Endothelial cell of umbilical vein (primary cell): ENCODE measurements around the gene SNW1. TPM values are rescaled to one million over a fixed set of nuclear protein-coding genes. Genes with fewer than 3 reads are reported as not detected.

ENCODE experiments used
- Bru-seq: library from RNA; stranded (reverse); fragments of 400-500 nt; gene quantifications from one replicate; lab custom pipeline; 2021; lab: Mats Ljungman, UMichigan
- BruChase-seq, 2 experiments: library from RNA; stranded (reverse); fragments of 400-500 nt; gene quantifications; one replicate each; lab custom pipeline; 2021; lab: Mats Ljungman, UMichigan
- BruUV-seq: library from RNA; stranded (reverse); fragments of 400-500 nt; replicated peaks from 2 replicates; lab custom pipeline; 2021; lab: Mats Ljungman, UMichigan
- CTCF ChIA-PET: fragments of 300-600, 350-600 bp; sonication (Branson Sonifier 250); formaldehyde crosslinking; loops from one replicate; lab custom pipeline; 2021; ENCODE audit warnings: antibody characterized with exemption, inconsistent platforms; lab: Charles Lee
- POLR2A ChIA-PET: fragments of 300-600, 350-600 bp; sonication (Branson Sonifier 250); formaldehyde crosslinking; loops from one replicate; lab custom pipeline; 2021; ENCODE audit warnings: antibody characterized with exemption, inconsistent platforms; lab: Charles Lee
- DNase-seq: peaks from one replicate; pipeline ENCODE4 v3.0.0-alpha.2; 2011; ENCODE audit warnings: low read depth, low spot score
- FAIRE-seq: peaks from 2 replicates; lab custom pipeline; 2011; peaks lifted over from hg19 to GRCh38; lab: Jason Lieb, UNC
- H2AFZ ChIP-seq: 2 replicates; pipeline ENCODE4 v1.6.0; 2012; ENCODE audit warnings: low read depth, low read length, control low read depth, inconsistent platforms
- H3K27ac ChIP-seq: 2 replicates; pipeline ENCODE4 v1.5.1; 2011; ENCODE audit warnings: low read depth, mild to moderate bottlenecking, control low read depth, low read length, moderate library complexity; ENCODE audit not compliant: insufficient read depth
- H3K27me3 ChIP-seq, 2 experiments: 2 replicates each; pipeline versions ENCODE4 v1.6.0 to v1.6.1; 2011; ENCODE audit warnings: low read length in 2 of 2, mixed read lengths in 1 of 2; ENCODE audit not compliant: control insufficient read depth in 2 of 2, insufficient read depth in 2 of 2
- H3K36me3 ChIP-seq, 2 experiments: 2 replicates in 1 of 2; 3 replicates in 1 of 2; pipeline ENCODE4 v1.5.1; 2011; ENCODE audit warnings: low read length in 2 of 2, mild to moderate bottlenecking in 1 of 2, moderate library complexity in 1 of 2; ENCODE audit not compliant: control insufficient read depth in 2 of 2, insufficient read depth in 2 of 2; ENCODE audit errors: extremely low read depth in 1 of 2
- H3K4me1 ChIP-seq: 3 replicates; pipeline ENCODE4 v1.5.1; 2011; ENCODE audit warnings: mild to moderate bottlenecking, low read length; ENCODE audit not compliant: control insufficient read depth, insufficient read depth; ENCODE audit errors: extremely low read depth
- H3K4me2 ChIP-seq: 2 replicates; pipeline ENCODE4 v1.6.1; 2011; ENCODE audit warnings: low read length, control low read depth, mixed read lengths; ENCODE audit not compliant: insufficient read depth
- H3K4me3 ChIP-seq, 3 experiments: fragments of 200-600 bp in 1 of 3; sonication (generic), shearing (Covaris generic) in 1 of 3; replicated peaks in 1 of 3; 2 replicates each; pipeline ENCODE4 v1.5.1; 2011 to 2016; ENCODE audit warnings: control low read depth in 3 of 3, low read length in 3 of 3, mild to moderate bottlenecking in 2 of 3, inconsistent platforms in 1 of 3, low read depth in 1 of 3, moderate library complexity in 1 of 3; ENCODE audit not compliant: insufficient read depth in 1 of 3
- H3K79me2 ChIP-seq: 2 replicates; pipeline ENCODE4 v1.6.0; 2012; ENCODE audit warnings: low read length, inconsistent platforms; ENCODE audit not compliant: control insufficient read depth, insufficient read depth
- H3K9ac ChIP-seq: replicated peaks from 2 replicates; pipeline ENCODE3; 2011; ENCODE audit warnings: low read length, control low read depth; ENCODE audit not compliant: insufficient read depth; ENCODE audit errors: extremely low read depth
- H3K9me1 ChIP-seq: replicated peaks from 3 replicates; pipeline ENCODE4 v1.6.0; 2011; ENCODE audit warnings: mild to moderate bottlenecking, low read length; ENCODE audit not compliant: control insufficient read depth, insufficient read depth; ENCODE audit errors: extremely low read depth
- H3K9me3 ChIP-seq: replicated peaks from 2 replicates; pipeline ENCODE4 v1.5.1; 2012; ENCODE audit warnings: low read length, inconsistent platforms; ENCODE audit not compliant: control insufficient read depth, insufficient read depth
- H4K20me1 ChIP-seq: replicated peaks from 2 replicates; pipeline ENCODE3; 2011; ENCODE audit warnings: mild to moderate bottlenecking, low read length; ENCODE audit not compliant: control insufficient read depth, insufficient read depth; ENCODE audit errors: extremely low read depth
- CTCF ChIP-seq, 2 donors: IDR thresholded peaks; 1 replicate in 1 of 2; 2 replicates in 1 of 2; pipeline ENCODE4 v1.5.1; 2011; ENCODE audit warnings: low read length in 2 of 2, mild to moderate bottlenecking in 2 of 2, moderate library complexity in 2 of 2, control low read depth in 1 of 2, inconsistent platforms in 1 of 2, low read depth in 1 of 2; ENCODE audit not compliant: insufficient read depth in 1 of 2; ENCODE audit errors: extremely low read depth in 1 of 2
- EZH2 ChIP-seq: IDR thresholded peaks from 2 replicates; pipeline ENCODE4 v1.6.1; 2012; ENCODE audit warnings: borderline replicate concordance, low read depth, mild to moderate bottlenecking, moderate library complexity, low read length, inconsistent platforms; ENCODE audit not compliant: severe bottlenecking
- FOS ChIP-seq: IDR thresholded peaks from 2 replicates; pipeline ENCODE4 v1.6.1; 2011; ENCODE audit warnings: mild to moderate bottlenecking, low read length, moderate library complexity, borderline replicate concordance; ENCODE audit not compliant: insufficient read depth
- GATA2 ChIP-seq: IDR thresholded peaks from 2 replicates; pipeline ENCODE4 v1.7.0; 2011; ENCODE audit warnings: low read depth, mild to moderate bottlenecking, moderate library complexity, mixed read lengths, low read length; ENCODE audit not compliant: insufficient read length, insufficient read depth
- JUN ChIP-seq: IDR thresholded peaks from 2 replicates; pipeline ENCODE4 v1.6.1; 2011; ENCODE audit warnings: borderline replicate concordance, low read depth; ENCODE audit not compliant: insufficient read length, insufficient read depth
- MAX ChIP-seq: IDR thresholded peaks from 2 replicates; pipeline ENCODE4 v1.6.1; 2011; ENCODE audit not compliant: insufficient read depth, insufficient read length
- MYC ChIP-seq: IDR thresholded peaks from one replicate; pipeline ENCODE4 v1.6.1; 2011; ENCODE audit warnings: mild to moderate bottlenecking, low read depth, low read length
- POLR2A ChIP-seq: IDR thresholded peaks from 2 replicates; pipeline ENCODE4 v1.6.1; 2012; ENCODE audit warnings: low read depth, mild to moderate bottlenecking, control low read depth, low read length
- POLR2AphosphoS5 ChIP-seq: IDR thresholded peaks from 2 replicates; pipeline ENCODE4 v1.6.1; 2012; ENCODE audit warnings: low read depth, mild to moderate bottlenecking, control low read depth, low read length, moderate library complexity; ENCODE audit not compliant: insufficient read depth
- dilution Hi-C: fragments of 300-500 bp; cut with MboI; formaldehyde crosslinking; loops from one replicate; pipeline ENCODE4 v1.15.0; 2019; ENCODE audit warnings: low sequenced_read_pairs; ENCODE audit not compliant: extremely low pct_ligation_motif_present
- intact Hi-C: fragments of 100-400 bp; cut with micrococcal nuclease; formaldehyde crosslinking; loops from one replicate; pipeline ENCODE4 v1.10.0; 2022
- long read RNA-seq: library from polyadenylated mRNA; stranded (forward); transcript quantifications from one replicate; pipeline ENCODE4 v2.0.0, GENCODE V29; 2021
- polyA minus RNA-seq, 3 experiments: library from RNA; depleted of rRNA, polyadenylated mRNA; stranded (reverse); fragments of >200 nt; gene quantifications; 1 replicate in 1 of 3; 2 replicates in 2 of 3; pipeline ENCODE4 v1.2.3, GENCODE V29; 2011
- polyA plus RNA-seq, 4 experiments: library from polyadenylated mRNA; depleted of rRNA in 3 of 4; stranded (reverse) in 3 of 4; unstranded in 1 of 4; fragments of >200 nt; gene quantifications; 2 replicates each; pipeline versions ENCODE4 v1.2.1 to v1.2.3, GENCODE V29; 2011 to 2012; ENCODE audit warnings: missing spikeins in 1 of 4
- total RNA-seq: library from RNA; stranded (reverse); gene quantifications from 2 replicates; pipeline ENCODE4 v1.2.3, GENCODE V29; 2021

The SNW1 gene
- 96.3 and 104 TPM in 2 replicates for total RNA-seq
- polyA plus RNA-seq, result 9.5 and 14.3 TPM in 2 replicates
- 28.3 and 29.9 TPM in 2 replicates for polyA plus RNA-seq (2011; cell fraction: cytosol; rRNA removed)
- polyA plus RNA-seq (2011; cell fraction: nucleus; rRNA removed), result 37.8 and 44.6 TPM in 2 replicates
- polyA plus RNA-seq (2012), result 58.6 and 84.1 TPM in 2 replicates
- 22.4 and 27.9 TPM in 2 replicates for polyA minus RNA-seq
- 32.7 TPM for polyA minus RNA-seq (2011; cell fraction: cytosol; rRNA and poly(A)+ RNA removed)
- 10.9 and 14.0 TPM in 2 replicates for polyA minus RNA-seq (2011; cell fraction: nucleus; rRNA and poly(A)+ RNA removed)
- Bru-seq, nascent RNA, result percentile 85 among the genes with signal in this experiment
- BruChase-seq, experiment 1, labeled RNA remaining after a 6-hour chase, result percentile 84 among the genes with signal in this experiment
- percentile 83 among the genes with signal in this experiment for BruChase-seq, experiment 2, labeled RNA remaining after a 2-hour chase
- long read RNA-seq, transcript SNW1-205 (13 exons, 1,855 nt), result minor isoform, 5 of 288 reads
- long read RNA-seq, transcript SNW1-201 (14 exons, 2,163 nt), result major isoform, 251 of 288 reads
- long read RNA-seq, partial matches to known transcripts, result 12 of 288 reads
- long read RNA-seq, other reads (novel, unspliced or antisense), result 20 of 288 reads

DNA sequence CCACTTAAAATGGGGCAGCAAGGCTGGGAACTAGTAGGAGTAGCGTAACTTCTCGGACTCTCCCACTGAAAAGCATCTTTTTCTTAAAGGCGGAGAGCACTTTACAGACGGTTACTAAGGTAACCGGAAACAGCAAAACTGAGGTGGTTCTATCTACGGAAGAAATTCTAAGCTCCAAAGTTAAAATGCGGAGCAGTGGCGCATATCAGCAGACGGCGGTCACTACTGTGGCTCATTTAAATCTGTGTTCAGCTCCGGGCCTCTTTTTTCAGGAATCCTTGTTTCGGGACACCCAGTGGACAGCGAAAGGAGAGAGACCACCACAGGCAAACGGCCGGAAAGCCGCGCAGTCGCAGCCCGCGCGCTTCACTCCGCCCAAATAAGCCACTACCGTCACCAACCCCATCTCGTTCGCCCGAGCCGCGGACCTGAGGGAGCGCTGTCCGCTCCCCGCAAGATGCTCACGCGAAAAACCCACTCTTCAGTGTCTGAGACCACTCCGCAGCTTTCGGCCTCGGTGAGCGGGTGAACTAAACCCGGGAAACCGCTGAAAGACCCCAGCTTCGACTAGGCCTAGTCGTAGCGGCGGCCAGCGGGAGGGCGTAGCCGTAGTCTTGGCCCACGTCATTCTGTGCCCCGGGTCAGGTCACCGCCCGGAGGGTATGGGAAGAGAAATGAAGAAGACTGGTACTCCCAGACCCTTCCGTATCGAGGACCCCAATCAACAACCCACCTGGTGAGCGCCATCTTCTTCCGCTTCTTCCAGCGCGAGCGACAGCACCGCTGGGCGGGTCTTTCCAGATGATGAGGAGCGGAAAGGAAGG lies at the start of gene SNW1:
TSS of gene SNW1 (minus strand) at position 776 of the 824 bp plus-strand sequence. CDS start at position 747, 29 bp downstream.
- Histone ChIP-seq H3K27me3 (no peaks in the 10 kb centered on the region), H3K9me1 (no peaks in the 10 kb centered on the region), H3K9me3 (no peaks in the 10 kb centered on the region), H3K79me2 (peaks cover 52% of the 10 kb centered on the region), H3K4me2 (peak within 1 kb of the TSS; percentile 94), H4K20me1 (no peaks in the 10 kb centered on the region), H3K4me3 (peak within 1 kb of the TSS; percentile 79 to 93 (median 82)), H3K4me1 (peaks cover 8% of the 10 kb centered on the region), H2AFZ (peak within 1 kb of the TSS; percentile 97), H3K9ac (peak within 1 kb of the TSS; percentile 98), H3K27ac (peak within 1 kb of the TSS; percentile 94), H3K36me3 (no peaks in the 10 kb centered on the region)
- POLR2A ChIA-PET, result interaction anchor here (0.9 kb wide), 1 partner anchor 9 kb away, joined by 3 read pairs; no protein-coding TSS in a partner anchor
- TF ChIP-seq POLR2AphosphoS5 (peak; percentile 67), FOS (no peak), CTCF (IDR thresholded peaks at IDR 0.05; ENCODE audit: extremely low read depth in 1 of 2, insufficient read depth in 1 of 2, low read depth in 1 of 2, low read length in 2 of 2) (no peak), GATA2 (no peak), JUN (no peak), MAX (no peak), POLR2A (peak; percentile 82), MYC (no peak), EZH2 (no peak)
- CTCF ChIA-PET, result interaction anchor here (0.6 to 2.7 kb wide), 6 partner anchors 9 to 806 kb away, joined by 3 to 16 read pairs (median 5); partner anchors contain the start of gene ADCK1
- peak; percentile 98 for FAIRE-seq
- intact Hi-C loops (loop anchor here (1.0 to 5.0 kb wide), 5 partner anchors 21 to 838 kb away; partner anchors contain the start of genes ADCK1, ALKBH1 and SLIRP), dilution Hi-C loops (no loop called here)
- TSS peak; percentile 88 for BruUV-seq
- DNase-seq, result peak; percentile 96
